K562 (cell line): ENCODE results near the gene FCHSD1. TPM values are rescaled to one million over a fixed set of nuclear protein-coding genes. Genes with fewer than 3 reads are reported as not detected.

Source experiments
- CHD7 ChIP-seq: fragments of 200-600 bp; sonication (generic); IDR thresholded peaks from one replicate; pipeline ENCODE4 v1.6.1; 2012; ENCODE audit warnings: mild to moderate bottlenecking, low read depth, low read length, inconsistent platforms
- FOXJ2 ChIP-seq: fragments of 200-800 bp; sonication (Bioruptor generic); IDR thresholded peaks from 2 replicates; pipeline ENCODE4 v1.6.1; 2016; ENCODE audit warnings: missing genetic modification characterization, missing compliant biosample characterization
- KAT7 ChIP-seq: sonication (generic); formaldehyde crosslinking; IDR thresholded peaks from 2 replicates; pipeline ENCODE4 v1.8.0; 2022; ENCODE audit warnings: missing genetic modification reagents, mild to moderate bottlenecking, borderline replicate concordance
- KDM2B ChIP-seq: fragments of 250-450 bp; sonication (Bioruptor Pico); IDR thresholded peaks from 2 replicates; pipeline ENCODE4 v1.8.0; 2021; ENCODE audit warnings: mild to moderate bottlenecking, moderate library complexity
- MEF2A ChIP-seq: IDR thresholded peaks from 2 replicates; pipeline ENCODE4 v1.6.1; 2011; ENCODE audit warnings: low read depth, mild to moderate bottlenecking, low read length, moderate library complexity; ENCODE audit not compliant: control insufficient read depth
- PKNOX1 ChIP-seq: fragments of 450-650 bp; IDR thresholded peaks from 2 replicates; pipeline ENCODE4 v1.6.1; 2016
- PRDM10 ChIP-seq: fragments of 450-650 bp; IDR thresholded peaks from 2 replicates; pipeline ENCODE4 v1.6.1; 2018; ENCODE audit not compliant: partially characterized antibody
- RFX1 ChIP-seq: fragments of 450-650 bp; IDR thresholded peaks from 2 replicates; pipeline ENCODE4 v1.6.1; 2016; ENCODE audit warnings: mild to moderate bottlenecking, moderate library complexity
- TEAD4 ChIP-seq, 2 experiments: sonication (generic) in 1 of 2; formaldehyde crosslinking in 1 of 2; IDR thresholded peaks; 2 replicates each; pipeline versions ENCODE4 v1.6.1 to v1.8.0; 2012 to 2022; ENCODE audit warnings: borderline replicate concordance in 1 of 2, inconsistent platforms in 1 of 2, low read length in 1 of 2, mild to moderate bottlenecking in 1 of 2, missing genetic modification reagents in 1 of 2
- ZFP36 ChIP-seq: fragments of 150-350 bp; IDR thresholded peaks from 2 replicates; pipeline ENCODE4 v1.6.1; 2018; ENCODE audit warnings: low read length, low read depth; ENCODE audit not compliant: partially characterized antibody
- polyA plus RNA-seq, 8 experiments: library from polyadenylated mRNA; depleted of rRNA in 4 of 8; stranded (reverse) in 5 of 8; unstranded in 3 of 8; fragments of >200 nt; fragmentation: Nextera tagmentation in 2 of 8; fragmentation: Illumina TruSeq in 1 of 8; extraction: Ambion mirVana in 2 of 8; extraction: Trizol in 1 of 8; gene quantifications; 2 replicates each; pipeline versions ENCODE4 v1.2.1 to v1.2.3, GENCODE V29; 2011 to 2014; ENCODE audit warnings: inconsistent platforms in 1 of 8, missing spikeins in 1 of 8
- total RNA-seq, 7 experiments: library from RNA; depleted of rRNA in 6 of 7; stranded (reverse); fragments of >200 nt in 6 of 7; fragmentation: Illumina TruSeq in 2 of 7; extraction: Trizol in 2 of 7; gene quantifications; 2 replicates each; pipeline versions ENCODE4 v1.2.1 to v1.2.3, GENCODE V29; 2011 to 2021; ENCODE audit warnings: low replicate concordance in 1 of 7

Gene FCHSD1
- total and polyA plus RNA-seq, 9 of the 15 experiments (the other 6 are each of a cell fraction or from before 2014, with no cell fraction given) = 0.35 to 37.5 (median 13.6) TPM

- TF ChIP-seq FOXJ2 (tag) (peak; percentile 74; the same call in 1 of the 2 replicates), ZFP36 (no peak), RFX1 (peak; percentile 88), TEAD4 (IDR thresholded peaks at IDR 0.05; ENCODE audit: low read length) (peak; percentile 77), TEAD4 (CRISPR knock-in tag; IDR thresholded peaks at IDR 0.05; ENCODE audit: borderline replicate concordance) (no peak), KAT7 (CRISPR knock-in tag) (no peak), PRDM10 (peak; percentile 49), CHD7 (no peak), MEF2A (peak; percentile 61; the same call in 1 of the 2 replicates), KDM2B (CRISPR knock-in tag) (no peak), PKNOX1 (peak; percentile 65)
Observed at GRCh38 chr5:141603923-141604717, 47.1 kb downstream of the FCHSD1 start (continued).
